ELF-1 (cell line): ENCODE measurements around the gene ROBO1.
A peak's percentile ranks its signal among the peaks of the same experiment; 100 is the strongest.

Source experiments
- DNase-seq: peaks from one replicate; pipeline ENCODE4 v3.0.0-alpha.2; 2016; ENCODE audit warnings: low read depth, low spot score

Gene ROBO1

GRCh38 chr3:79172241-79172640, 595.6 kb downstream of the ROBO1 start:
- no peak for DNase-seq

GRCh38 chr3:79170021-79170420, 597.8 kb downstream of the ROBO1 start:
- no peak for DNase-seq

GRCh38 chr3:79167651-79168416, 600.0 kb downstream of the ROBO1 start:
- no peak for DNase-seq

GRCh38 chr3:79162653-79163052, 605.1 kb downstream of the ROBO1 start:
- DNase-seq: no peak

GRCh38 chr3:79161941-79162340, 605.9 kb downstream of the ROBO1 start:
- no peak for DNase-seq

- DNase-seq: no peak
These were observed 607.4 kb downstream of the ROBO1 start for GRCh38 chr3:79160421-79160820.

GRCh38 chr3:79159736-79160135, 608.1 kb downstream of the ROBO1 start:
- no peak for DNase-seq

- no peak for DNase-seq
These were observed 610.6 kb downstream of the ROBO1 start for GRCh38 chr3:79157191-79157590.

- no peak for DNase-seq
These were observed 612.9 kb downstream of the ROBO1 start for GRCh38 chr3:79154865-79155264.

GRCh38 chr3:79148786-79149185, 619.0 kb downstream of the ROBO1 start:
- DNase-seq: no peak

GRCh38 chr3:79146024-79146423, 621.8 kb downstream of the ROBO1 start:
- DNase-seq: no peak

- no peak for DNase-seq
These were observed 627.1 kb downstream of the ROBO1 start for GRCh38 chr3:79140708-79141107.

GRCh38 chr3:79139395-79140068, 628.3 kb downstream of the ROBO1 start:
- no peak for DNase-seq

GRCh38 chr3:79125313-79125984, 642.3 kb downstream of the ROBO1 start:
- DNase-seq: no peak

GRCh38 chr3:79115458-79115857, 652.3 kb downstream of the ROBO1 start:
- DNase-seq: no peak

GRCh38 chr3:79113876-79114275, 653.9 kb downstream of the ROBO1 start:
- DNase-seq: no peak

- no peak for DNase-seq
These were observed 656.3 kb downstream of the ROBO1 start for GRCh38 chr3:79111375-79112052.

GRCh38 chr3:79109754-79110153, 658.0 kb downstream of the ROBO1 start:
- no peak for DNase-seq

- DNase-seq: no peak
These were observed 664.5 kb downstream of the ROBO1 start for GRCh38 chr3:79103307-79103706.

GRCh38 chr3:79097964-79098660, 669.7 kb downstream of the ROBO1 start:
- no peak for DNase-seq

GRCh38 chr3:79094654-79095053, 673.1 kb downstream of the ROBO1 start:
- DNase-seq: no peak

- DNase-seq: peak; percentile 32
These were observed 681.3 kb downstream of the ROBO1 start for GRCh38 chr3:79086514-79086913.
